IPS-NIHi11 (cell line): ENCODE results near the gene UTS2R.

Source experiments
- DNase-seq: peaks from one replicate; pipeline ENCODE4 v3.0.0; 2012; ENCODE audit warnings: mixed read lengths, low spot score

Gene UTS2R

DNA sequence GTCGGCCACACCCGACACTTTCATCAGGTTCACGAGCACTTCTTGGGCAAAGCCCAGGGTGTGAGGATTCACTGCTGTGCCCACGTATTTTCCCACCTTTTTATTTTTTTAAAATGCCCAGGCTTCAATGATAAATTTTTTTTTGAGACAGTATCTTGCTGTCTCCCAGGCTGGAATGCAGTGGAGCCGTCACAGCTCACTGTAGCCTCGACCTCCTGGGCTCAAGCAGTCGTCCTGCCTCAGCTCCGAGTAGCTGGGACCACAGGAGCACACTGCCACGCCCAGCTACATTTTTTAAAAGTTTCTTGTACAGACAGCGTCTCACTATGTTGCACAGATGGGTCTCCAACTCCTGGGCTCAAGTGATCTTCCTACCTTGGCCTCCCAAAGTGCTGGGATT lies 17.8 kb downstream of the UTS2R start:
- no peak for DNase-seq

DNA sequence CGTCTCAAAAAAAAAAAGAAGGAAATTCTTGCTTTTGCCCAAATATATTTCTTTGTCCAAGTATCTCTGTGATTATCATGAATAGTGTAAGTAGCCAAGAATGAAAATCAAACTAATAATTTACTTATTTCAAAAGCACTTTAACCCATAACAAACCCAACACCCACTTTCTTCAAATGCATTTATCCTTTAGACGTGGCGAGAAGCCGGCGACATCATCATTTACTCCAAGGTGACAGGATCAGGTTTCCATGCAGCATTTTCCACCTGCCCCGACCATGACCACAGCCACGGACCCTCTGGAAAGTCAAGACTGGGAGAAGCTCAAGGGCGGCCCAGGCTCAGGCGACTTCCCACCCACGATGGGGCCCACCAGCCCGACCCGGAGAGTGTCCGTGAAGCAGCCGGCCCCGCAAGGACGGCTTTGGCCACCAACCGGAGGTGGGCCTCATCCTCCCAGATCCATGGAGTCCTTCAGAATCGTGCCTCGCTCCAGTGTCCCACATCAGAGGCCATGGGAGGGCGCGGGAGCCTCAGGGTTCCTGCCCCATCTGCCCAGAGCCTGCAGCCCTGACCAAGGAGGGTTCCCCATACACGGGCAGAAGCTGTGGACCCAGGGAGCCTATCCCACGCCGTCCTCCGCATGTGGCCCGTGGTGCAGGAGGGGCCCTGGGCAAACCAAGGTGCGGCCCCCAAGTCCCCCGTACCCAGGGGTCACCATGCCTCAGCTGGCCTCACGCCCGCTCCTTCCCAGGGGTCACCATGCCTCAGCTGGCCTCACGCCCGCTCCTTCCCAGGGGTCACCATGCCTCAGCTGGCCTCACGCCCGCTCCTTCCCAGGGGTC lies 18.7 kb downstream of the UTS2R start:
- DNase-seq = no peak

DNA sequence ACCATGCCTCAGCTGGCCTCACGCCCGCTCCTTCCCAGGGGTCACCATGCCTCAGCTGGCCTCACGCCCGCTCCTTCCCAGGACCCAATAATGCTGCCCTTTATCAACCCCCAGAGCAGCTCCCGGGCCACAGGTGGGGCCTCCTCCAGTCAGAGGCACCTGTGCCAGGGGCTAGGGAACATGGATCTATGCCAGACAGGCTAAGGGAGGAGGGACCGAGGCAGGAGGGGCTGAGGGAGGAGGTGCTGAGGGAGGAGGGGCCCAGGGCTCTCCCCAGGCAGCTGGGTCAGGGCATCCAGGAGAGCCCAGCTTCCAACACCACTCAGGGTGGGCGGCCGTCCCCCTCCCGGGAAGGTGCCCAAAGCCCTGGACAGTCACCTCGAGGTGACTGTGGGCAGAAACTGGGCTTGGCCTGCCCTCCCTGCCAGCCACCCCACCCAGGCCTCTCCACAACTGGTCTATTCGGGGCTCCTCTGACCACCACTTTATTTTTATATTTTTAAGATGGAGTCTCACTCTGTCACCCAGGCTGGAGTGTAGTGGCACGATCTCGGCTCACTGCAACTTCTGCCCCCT lies 19.4 kb downstream of the UTS2R start:
- DNase-seq = no peak

DNA sequence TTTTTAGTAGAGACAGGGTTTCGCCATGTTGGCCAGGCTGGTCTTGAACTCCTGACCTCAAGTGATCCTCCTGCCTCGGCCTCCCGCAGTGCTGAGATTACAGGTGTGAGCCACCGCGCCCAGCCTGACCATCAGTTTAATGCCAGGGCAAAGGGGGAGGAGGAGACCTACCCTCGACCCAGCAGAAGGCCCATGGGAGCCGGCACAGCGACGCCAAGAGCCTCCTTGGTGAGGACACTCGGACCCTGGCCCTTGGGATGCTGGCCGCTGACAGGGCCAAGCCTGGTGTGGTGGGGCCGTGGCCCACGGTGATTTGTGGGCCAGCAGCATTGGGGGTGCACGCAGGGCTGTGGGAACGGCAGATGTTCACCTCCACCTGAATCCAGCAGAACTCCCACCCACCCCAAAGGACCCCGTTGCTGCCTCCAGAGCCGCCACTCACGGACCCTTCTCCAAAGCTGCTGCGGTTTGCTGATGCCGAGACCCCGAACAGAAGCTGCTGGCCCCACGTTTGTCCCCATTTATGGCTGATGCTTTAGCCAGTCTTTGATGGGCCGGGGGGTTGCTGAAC lies 20.0 kb downstream of the UTS2R start:
- no peak for DNase-seq

DNA sequence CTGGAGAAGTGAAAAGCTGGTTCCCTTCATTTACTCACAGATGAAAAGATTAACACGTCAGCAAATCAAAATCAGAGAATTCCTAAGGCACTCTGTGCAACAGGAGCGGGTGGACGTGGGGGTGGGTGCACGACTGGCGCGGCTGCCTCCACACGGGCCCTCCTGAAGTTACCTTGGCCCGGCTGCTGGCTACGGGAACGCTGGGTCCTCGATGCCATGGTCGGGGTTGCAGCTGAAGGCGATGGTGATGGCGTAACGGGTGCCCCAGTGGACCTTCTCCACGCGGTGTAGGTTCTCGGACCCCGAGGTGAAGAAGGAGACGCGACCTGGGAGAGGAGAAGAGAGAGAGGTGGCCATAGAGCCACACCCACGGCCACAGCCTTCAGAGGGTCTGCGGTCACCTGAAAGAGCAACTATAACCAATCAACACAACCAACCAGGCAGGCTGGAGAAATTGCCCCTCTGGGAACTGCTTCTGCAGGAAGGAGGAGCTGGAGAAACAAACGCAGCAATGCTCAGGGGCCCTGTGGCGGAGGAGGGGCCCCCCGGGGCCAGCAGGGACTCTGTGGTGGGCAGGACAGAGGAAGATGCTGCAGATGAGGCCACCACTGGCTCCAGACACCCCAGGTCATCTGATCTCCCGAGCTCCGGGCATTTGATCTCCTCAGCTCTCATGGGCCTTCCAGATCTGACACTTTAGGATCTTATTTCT lies 20.8 kb downstream of the UTS2R start:
- DNase-seq = no peak

DNA sequence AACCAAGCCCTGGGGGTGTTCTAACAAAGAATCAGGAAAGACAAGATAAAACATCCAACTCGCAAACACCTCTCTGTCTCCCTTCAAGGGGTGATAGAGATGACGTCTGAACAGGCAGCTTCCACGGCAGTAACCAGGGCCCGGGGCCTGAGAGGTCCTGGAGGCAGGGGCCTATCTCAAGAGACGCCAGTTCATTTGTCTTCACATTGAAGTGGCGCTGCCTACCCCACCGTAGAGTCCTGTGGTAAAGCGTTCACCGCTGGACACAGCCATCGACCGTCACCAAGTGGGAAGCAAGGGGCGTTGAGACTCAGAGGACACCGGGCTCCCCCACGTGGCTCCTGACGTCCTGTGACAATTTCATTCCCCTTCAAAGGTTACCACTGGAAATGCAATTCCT lies 21.4 kb downstream of the UTS2R start:
- no peak for DNase-seq

DNA sequence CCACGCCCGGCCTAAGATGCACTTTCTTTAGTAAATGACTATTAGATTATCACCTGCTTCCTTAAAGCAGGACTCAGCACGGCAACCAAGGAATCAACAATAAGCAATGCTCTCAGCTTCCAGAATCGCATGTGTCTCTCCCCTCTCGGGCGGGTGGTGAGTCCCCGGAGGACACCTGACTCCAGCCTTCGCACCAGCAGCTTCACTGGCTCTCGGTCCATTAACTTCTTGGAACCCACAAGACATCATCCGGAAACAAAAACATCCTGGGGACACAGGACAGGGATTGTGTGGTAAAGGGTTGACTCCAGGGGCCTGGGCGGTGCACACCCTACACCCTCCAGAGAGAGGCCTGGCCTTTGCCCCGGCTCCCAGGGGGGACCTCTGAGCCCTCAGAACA lies 22.7 kb downstream of the UTS2R start:
- no peak for DNase-seq

DNA sequence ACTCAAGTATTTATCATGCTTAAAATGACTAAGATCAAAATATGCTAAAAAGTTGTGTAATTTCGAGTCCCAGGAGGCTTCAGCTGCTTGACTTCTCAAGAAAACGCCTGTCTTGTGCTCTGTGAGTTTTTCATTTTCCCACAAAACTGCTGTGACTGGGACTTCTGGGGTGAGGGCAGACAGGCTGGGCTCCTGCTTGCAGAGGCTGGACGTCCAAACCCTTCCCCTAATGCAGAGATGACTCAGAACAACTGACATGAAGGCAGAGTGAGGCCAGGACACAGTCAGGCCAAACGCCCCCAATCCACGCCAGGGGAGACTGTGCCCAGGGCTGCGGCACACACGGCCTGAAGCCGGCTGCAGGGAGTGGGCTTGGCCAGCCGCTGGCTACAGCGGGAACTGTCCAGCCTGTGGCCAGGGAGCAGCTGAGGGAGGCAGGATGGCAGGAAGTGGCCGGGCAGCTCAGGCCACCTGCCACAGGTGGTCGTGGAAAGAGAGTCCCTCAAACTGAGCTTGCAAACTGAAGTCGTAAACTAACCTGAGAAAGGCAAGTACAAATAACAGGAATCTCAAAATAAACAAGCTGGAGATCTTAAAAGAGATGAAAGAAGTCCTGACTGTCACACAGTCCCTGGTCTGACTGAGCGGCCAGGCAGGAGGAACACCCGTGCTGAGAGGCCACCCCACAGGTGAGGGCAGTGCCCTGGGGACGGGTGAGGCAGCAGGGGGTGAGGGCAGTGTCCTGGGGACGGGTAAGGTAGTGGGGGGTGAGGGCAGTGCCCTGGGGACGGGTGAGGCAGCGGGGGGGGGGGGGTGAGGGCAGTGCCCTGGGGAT lies 25.3 kb downstream of the UTS2R start:
- DNase-seq = no peak

DNA sequence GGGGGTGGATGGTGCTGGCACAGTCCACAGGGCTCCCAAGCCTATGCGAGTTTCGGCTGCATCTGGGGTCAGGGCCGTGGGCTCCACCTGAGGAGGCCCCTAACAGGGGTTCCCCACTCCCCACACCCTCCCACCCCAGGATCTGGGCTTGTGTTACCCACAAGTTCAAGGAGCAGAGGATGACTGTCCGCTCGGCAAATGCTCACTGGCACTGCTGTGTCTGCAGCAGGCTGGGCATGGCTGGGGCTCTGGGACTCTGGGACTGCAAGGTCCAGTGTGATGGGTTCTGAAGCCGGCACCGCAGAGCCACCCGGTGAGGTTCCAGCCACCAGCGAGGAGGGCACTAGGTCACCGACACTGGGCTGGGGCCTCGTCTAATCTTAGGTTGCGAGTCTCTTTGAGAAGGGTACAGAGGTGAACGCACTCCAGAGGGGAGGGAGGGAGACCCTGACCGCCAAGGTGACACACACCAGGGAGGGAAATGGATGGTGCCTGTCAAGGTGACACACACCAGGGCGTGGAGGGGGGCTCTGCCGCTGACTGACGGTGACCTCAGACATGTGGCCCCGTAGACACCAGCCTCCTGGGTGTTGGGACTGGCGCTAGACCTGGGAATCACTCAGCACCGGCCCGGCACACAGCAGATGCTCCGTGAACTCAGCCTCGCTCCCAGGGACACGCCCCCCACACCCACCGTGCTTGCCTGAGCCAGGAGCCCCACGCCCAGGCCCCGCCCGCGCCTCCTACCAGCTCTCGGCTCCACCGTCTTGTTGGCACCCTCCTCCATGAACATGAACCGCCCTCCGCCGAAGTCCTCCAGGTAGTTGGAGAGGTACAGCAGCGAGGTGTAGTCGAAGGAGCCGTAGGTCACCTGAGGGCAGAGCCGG lies 26.1 kb downstream of the UTS2R start:
- peak; percentile 9 for DNase-seq

DNA sequence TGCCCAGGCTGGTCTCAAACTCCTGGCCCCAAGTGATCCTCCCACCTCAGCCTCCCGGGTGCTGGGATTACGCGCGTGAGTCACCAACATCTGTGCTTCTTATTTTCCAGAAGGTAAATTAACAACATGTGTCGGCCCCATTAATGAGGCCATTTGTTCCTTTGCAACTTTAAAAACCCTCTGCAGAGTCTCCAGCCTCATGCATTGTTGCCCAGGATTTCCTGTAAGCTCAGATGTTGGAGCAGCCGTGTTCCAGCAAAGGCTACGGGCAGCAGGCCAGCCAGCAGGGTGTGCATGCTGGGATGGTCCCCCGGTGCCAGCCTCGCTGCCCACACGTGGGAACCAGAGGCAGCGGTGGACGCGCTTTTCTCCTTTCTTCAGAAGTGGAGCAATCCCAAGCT lies 27.5 kb downstream of the UTS2R start:
- DNase-seq = peak; percentile 28

DNA sequence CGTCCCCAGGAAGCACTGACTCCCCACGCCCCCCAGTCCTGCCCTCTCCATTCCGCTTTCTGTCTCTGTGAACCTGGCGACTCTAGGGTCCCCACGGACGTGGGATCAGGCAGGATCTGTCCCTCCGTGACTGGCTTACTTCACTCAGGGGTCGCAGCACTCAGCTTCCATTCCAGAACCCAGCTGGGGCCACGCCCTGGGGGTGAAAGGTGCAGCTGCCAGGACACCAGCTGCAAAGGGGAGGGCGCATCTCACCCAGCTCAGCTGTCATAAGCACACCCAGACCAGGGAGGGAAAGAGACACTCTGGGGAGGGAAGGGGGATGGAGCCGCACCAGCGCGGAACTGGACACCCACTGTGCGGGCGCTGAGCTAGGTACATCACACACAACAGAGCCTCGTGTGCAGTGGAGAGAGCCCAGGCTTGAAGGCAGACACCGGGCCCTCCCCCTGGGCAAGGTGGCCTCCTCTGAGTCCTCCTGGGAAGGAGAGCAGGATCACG lies 28.1 kb downstream of the UTS2R start:
- DNase-seq = peak; percentile 22

DNA sequence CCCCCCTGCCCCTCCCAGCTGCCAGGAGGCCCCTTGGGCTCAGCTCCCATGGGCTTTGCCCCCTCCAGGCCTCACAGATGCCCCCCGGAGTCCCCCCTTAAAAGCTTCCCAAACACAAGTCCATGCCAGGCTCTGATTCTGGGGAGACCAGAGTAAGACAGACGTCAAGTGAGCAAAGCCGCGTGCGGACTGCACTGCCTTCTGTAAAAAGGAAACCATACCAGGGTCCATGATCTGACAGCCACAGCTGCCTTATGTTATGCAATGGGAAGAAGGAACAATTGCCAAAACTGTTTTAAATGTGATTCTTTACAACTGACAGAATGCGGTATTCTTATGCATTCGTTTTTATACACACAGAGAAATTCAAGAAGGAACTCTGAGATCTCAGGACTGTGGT lies 28.6 kb downstream of the UTS2R start:
- DNase-seq = no peak

DNA sequence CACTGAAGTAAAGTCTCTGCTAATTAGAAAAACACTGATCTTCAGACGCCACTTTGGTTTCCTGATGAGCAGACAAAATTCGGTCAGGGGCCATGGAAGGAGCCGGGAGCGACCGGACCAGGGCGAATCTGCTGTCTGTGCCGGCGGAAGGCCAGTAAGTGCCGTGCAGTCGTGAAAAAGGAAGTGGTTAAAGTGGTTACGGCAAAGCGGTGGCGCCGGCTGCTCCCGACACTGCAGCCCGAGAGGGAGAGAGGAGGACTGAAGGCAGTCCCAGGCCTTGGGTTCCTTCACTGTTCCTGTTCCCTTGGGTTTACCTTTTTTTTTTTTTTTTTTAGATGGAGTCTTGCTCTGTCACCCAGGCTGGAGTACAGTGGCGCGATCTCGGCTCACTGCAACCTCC lies 29.3 kb downstream of the UTS2R start:
- peak; percentile 9 for DNase-seq

DNA sequence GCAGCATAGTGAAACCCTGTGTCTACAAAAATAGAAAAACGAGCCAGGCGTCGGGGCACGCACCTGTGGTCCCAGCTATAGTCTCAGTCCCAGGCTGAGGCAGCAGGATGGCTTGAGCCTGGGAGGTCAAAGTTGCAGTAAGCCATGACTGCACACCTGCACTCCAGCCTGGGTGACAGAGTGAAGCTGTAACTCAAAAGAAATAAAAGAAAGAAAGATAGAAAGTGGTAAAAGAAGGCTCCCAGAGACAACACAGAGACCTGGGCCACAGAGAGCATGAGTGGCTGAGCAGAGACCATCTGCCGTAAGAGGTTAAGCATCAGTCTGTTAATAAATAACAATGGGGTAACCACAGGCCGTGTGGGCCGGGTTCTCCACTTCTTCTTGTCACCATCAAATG lies 31.3 kb downstream of the UTS2R start:
- DNase-seq = no peak

DNA sequence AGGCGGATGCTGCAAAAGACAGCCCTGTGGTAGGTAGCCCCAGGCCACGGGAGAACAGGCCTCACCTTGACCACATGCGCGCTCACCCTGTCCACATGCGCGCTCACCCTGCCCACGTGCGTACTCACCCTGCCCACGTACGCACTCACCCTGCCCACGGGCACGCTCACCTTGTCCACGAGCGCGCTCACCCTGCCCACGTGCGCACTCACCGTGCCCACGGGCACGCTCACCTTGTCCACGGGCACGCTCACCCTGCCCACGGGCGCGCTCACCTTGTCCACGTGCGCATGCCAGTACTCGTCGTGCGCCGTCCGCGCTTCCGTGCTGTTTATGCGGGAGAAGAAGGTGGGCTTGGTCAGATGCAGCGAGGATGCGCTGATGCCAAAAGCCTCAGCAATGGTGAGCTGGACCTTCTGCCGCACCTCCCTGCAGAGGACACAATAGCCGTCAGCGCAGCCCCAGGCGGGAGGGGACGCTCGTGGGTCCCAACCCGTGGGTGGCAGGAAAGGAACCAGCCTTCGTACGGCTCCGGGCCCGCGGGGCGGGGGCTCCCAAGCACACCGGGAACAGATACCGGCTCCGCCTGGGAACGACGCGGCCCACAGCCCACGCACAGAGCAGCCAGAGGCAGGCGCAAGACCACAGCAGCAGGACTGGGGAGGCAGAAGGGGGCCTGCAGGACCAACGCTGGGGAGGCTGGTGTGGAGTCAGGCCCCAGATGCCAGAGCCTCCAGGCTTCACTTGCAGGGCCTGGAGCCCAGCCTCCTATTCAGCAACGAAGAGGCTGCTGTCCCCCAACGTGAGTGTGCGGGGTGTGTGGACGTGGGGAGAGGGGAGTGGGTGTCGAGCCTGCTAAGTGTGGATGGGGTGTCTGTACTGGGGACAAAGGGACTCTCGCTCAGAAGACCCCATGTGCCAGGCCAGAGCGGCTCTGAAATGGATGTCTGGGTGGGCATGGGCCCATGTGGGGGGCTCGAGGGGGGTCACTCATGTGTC lies 32.4 kb downstream of the UTS2R start:
- peak; percentile 12 for DNase-seq

DNA sequence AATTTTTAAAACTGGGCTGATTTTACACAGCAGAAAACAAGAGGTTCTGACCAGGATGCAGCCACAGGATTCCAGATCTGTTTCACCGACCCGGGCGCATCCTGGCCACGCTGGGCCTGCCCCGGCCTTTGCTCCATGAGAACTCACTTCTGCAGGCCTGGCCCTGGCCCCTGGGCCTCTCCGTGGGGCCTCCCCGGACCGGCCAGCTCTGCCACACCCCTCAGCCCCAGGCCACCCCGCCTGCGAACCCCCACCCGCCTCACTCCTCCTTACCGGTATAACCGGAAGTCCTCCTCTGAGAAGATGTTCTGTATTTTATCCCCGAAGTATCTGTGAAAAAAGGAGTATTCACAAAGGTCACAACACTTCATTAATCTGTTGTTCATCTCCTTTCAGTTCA lies 33.5 kb downstream of the UTS2R start:
- DNase-seq = no peak

DNA sequence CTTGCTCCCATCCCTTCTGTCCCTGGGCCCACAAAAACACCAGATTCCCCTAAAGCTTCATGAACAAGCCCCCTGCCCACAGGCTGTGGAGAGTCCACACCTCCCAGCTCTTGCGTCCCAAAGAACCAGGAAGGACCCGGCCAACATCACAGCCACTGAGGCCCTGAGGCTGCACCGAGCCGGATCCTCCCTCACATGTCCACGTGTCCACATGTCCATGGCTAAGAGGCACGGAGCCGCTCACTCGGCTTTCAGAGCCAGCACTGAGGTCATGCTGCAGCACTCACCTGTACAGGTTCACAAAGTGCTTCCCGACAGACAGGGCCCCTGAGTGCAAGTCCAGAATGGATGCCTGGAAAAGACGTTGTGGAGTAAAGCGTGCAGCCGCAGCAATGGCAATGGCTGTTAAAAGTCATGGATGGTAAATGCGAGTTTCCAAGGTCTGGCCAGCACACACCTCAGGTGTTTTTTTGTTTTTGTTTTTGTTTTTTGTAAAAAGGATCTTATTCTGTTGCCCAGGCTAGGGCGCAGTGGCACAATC lies 34.6 kb downstream of the UTS2R start:
- DNase-seq = no peak

DNA sequence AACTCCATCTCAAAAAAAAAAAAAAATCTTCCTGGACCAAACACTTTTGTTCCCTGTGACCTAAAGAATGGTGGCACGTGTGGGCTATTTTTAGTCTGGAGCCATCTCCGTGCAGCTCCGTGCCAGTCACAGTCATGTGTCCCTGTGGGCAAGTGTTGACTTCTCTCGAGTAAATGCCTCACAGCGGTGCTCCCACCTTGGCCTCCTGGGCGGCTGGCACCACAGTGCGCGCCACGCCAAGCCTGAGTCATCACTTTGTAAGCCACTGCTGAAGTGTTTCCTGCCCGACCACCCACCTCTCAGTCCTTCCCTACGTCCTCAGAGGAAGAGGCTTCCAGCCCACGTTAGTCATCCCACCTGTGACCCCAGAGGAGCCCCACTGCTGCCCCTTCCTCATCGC lies 35.7 kb downstream of the UTS2R start:
- DNase-seq = no peak

DNA sequence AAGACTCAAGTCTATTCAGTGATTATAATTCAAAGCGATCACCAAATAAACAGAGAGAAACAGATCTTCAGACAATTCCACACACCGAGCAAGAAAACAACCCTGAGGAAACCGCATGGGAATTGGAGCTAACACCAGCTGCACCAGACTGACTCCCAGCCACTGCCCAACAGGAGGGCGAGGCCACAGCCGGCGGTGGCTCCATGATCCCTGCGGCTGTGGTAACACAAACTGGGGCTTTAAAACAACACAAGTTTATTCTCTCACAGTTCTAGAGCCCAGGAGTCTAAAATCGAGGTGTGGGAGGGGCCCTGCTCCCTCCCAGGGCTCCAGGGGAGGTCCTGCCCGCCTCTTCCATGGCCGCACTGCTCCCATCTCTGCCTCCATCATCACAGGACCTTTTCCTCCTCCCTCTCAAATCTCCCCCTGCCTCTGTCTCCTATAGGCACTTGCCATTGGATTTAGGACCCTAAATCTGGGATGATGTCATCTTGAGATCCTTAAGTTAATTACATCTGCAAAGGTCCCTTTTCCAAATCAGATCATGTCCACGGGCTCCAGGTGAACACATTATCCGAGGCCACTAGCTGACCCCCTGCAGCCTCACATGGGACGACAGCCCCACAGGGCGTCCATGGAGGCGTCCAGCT lies 36.8 kb downstream of the UTS2R start:
- DNase-seq = no peak
